ENCODE results near the gene GPR137C.
"Not testable (repeated sequence)": the region's sequence is repeated elsewhere in the genome, so short reads cannot be mapped to it uniquely, and the experiment has no call there.

Gene GPR137C

GRCh38 chr14:52552063-52552988, at the start of gene GPR137C, which contains the start of gene TXNDC16:
Gene GPR137C, plus strand, starts transcription at chr14:52552836. Its CDS starts 312 bp downstream, at chr14:52553148.
Gene TXNDC16, minus strand, starts transcription at chr14:52552505. Its CDS starts 8,948 bp downstream, at chr14:52543557.
- DNase-seq = peak; percentile 98

GRCh38 chr14:52513249-52513648, 39.4 kb upstream of the GPR137C start:
- no peak for DNase-seq

GRCh38 chr14:52514046-52514811, 38.4 kb upstream of the GPR137C start:
- DNase-seq = no peak

DNA sequence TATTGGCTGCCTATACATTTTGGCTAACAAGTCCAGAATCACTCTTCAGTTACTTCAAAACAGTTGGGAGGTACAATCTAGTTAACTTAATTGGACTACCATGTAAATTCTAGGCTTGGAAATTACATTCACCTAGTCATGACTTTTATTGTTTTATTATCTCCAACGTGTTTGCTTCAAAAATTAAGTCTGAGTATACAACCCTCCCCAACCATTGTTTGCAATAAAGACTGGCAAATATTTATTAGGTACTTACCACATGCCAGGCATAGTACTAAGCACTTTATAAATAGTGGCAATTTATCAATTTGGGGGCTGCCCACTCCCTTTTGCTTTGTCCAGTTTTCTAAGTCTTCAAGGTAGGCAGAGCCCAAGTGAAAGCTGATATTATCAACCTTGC, 30.6 kb upstream of the GPR137C start:
- no peak for DNase-seq

DNA sequence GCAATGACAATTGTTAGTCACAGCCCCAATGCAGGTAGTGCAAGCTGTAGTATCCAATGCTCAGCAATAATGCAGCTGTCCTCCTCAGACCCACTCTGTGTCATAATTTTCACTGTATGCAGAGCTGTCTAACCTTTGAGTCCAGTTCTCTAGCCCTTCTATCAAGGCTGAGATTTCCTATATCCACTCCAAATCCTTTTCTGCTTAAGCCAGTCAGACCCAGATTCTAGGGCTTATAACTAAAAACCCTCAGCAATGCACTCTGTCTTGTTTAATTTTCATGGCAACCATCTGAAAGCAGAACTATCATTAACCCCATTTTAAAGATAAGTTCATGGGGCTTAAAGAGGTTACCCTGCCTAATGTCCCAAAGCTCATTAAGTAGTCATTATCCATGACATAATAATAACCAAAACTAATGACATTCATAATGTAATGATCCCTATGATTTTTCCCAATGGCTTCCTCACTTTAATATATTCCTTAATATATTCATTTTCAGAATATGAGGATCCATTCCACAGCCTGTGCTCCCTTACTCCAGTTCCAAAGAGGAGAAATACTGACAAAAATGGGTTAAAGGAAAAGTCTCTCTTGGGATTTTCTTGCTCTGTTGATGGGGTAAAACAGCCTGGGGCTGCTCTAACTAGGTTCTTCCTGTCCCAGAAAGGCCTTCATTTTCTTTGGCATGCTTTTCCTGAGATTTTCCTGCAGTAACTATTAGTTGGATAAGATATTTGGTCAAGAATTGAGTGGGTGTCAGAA, 29.9 kb upstream of the GPR137C start:
- no peak for DNase-seq

DNA sequence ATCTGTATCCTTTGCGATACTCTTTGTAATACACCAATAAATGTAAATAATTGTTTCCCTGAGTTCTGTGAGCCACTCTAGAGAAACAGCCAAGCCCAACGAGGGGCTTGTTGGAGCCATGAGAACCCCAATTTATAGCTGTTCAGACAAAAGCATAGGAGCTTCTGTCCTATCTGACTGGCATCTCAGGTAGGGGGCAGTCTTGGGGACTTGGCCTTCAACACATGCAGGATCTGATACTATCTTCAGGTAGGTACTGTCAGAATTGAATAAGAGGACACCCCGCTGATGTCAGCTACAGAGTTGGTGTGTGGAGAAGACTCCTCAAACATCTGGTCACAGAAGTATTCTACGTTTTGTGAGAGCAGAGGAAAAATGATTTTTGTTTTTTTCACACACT, 25.6 kb upstream of the GPR137C start:
- no peak for DNase-seq

- DNase-seq = no peak
Measured at GRCh38 chr14:52531481-52531880, 21.2 kb upstream of the GPR137C start.

DNA sequence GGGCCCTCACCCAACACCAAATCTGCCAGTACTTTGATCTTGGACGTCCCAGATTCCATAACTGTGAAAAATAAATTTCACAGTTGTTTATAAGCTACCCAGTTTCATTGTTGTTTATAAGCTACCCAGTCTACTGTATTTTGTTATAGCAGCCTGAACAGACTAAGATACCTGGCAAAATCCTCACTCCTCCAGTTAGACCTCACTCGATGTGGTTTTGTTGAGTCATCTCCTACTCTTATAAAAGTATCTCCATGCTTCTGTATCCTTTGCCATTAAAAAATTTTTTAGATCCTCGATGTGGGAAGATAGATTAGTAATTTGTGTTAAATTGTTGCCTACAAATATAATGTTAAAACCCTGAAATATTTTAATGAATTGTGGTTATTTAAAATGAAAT, 16.4 kb upstream of the GPR137C start:
- DNase-seq = no peak

GRCh38 chr14:52538623-52539022, 14.0 kb upstream of the GPR137C start:
- no peak for DNase-seq

GRCh38 chr14:52545584-52546317, 6.9 kb upstream of the GPR137C start:
- no peak for DNase-seq

- no peak for DNase-seq
Measured at GRCh38 chr14:52546318-52546670, 6.3 kb upstream of the GPR137C start.

DNA sequence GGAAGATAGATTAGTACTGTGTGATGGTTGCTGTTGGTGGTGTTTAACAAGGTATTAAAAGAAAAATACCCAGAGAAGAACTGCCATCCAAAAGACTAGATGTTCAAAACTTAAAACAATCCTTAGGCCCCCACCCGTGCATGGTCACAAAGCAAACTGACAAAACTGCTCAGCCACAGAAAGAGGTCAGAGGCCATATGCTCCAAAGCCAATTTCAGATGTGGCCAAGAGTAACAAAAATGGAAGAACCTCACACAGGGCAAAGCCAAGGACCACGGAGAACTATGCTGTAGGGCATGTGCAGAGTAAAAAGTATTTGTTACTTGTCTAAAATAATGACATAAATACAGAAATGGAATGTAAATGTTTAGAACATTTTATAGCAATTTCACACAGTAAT, 5.6 kb upstream of the GPR137C start:
- no peak for DNase-seq

DNA sequence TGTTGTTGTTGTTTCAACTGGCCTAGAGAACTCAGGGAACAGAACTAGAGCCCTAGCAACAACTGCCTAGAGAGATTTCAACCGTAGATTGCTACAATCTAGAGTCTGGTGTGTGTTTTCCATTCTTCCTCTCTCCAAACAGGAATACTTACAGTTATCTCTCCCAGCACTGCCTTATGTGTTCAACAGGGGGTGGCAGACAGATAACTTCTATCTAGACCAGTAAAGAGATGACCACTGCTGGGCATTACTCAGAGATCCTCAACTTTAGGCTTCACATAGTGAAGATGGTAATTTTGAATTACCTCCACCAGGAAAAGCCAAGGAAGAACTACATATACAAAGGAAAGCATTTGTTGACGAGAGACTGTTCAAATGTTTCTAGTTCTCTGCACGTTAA, 5.1 kb upstream of the GPR137C start:
- no peak for DNase-seq

- DNase-seq = no peak
Measured at GRCh38 chr14:52550661-52551060, 2.0 kb upstream of the GPR137C start.

GRCh38 chr14:52551205-52551604, 1.4 kb upstream of the GPR137C start:
- no peak for DNase-seq

DNA sequence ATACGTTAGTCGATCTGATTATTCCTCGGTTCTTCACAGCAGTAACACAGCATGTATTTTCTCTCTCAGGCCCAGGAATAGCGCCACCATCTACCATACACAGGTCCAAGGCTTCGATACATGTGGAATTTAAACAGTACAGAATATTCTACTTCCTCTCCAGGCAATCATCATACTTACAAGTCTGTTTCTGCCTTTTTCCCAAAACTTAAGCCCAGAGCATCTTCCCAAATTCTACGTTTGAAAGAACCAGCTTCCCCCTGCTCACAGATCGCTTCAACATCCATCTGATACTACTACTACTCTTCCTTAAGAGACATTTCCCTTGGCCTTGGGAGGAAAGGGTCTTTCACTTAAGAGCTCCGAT, 957 bp upstream of the GPR137C start:
- no peak for DNase-seq

- DNase-seq = no peak
Measured at GRCh38 chr14:52553002-52553670, 500 bp downstream of the GPR137C start.

GRCh38 chr14:52553671-52554575, 1.3 kb downstream of the GPR137C start:
- DNase-seq = peak; percentile 71

- no peak for DNase-seq
Measured at GRCh38 chr14:52558688-52559087, 6.1 kb downstream of the GPR137C start.

GRCh38 chr14:52563120-52563519, 10.5 kb downstream of the GPR137C start:
- DNase-seq = no peak

GRCh38 chr14:52568454-52568853, 15.8 kb downstream of the GPR137C start:
- not testable (repeated sequence) for DNase-seq
